GM10847 (cell line): Measurements from ENCODE around the gene ERICH6.

ENCODE experiments used
- POLR2A ChIP-seq: IDR thresholded peaks from 2 replicates; pipeline ENCODE4 v1.6.1; 2011; ENCODE audit not compliant: insufficient read length; ENCODE audit errors: extremely low read depth

ERICH6 gene

DNA sequence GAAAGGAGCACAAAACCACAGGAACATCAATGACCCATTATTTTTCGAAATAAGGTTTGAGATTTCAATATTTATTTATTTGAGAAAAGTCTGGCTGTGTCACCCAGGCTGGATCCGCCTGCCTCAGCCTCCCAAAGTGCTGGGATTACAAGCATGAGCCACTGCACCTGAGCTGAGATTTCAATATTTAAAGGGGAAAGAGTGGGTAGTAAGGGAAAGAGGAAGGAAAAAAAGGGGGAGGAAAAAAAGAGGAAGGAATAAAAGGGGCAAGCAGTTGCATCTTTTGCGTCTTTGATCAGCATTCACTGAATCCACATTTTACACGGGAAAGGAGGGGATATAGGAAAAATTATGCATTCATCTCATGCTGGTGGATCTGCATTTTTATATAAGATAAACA, 47.4 kb downstream of the ERICH6 start:
- no peak for TF ChIP-seq POLR2A

DNA sequence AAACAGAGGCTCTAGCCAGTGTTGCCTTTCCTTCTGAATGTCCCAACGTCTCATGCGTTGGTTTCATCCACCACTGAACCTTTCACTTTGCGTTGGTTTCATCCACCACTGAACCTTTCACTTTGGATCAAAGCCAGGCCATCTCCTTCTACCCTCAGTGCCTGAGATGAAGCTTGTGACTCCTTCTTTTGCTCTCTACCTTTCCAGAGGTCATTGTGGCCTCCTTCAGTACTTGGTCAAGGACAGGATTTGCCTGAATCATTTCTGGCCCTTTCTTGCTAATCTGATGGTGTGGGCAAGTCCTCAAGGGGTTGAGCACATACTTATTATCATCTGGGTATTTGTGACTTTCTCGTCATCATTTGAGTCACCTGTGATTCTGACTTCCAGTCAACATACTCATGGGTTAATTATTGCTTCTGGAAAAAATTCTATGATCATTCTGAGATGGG, 50.6 kb downstream of the ERICH6 start:
- TF ChIP-seq POLR2A: no peak

GRCh38 chr3:150640256-150640655, 63.5 kb downstream of the ERICH6 start:
- no peak for TF ChIP-seq POLR2A

GRCh38 chr3:150639262-150639661, 64.5 kb downstream of the ERICH6 start:
- no peak for TF ChIP-seq POLR2A

- TF ChIP-seq POLR2A: no peak
These were observed 67.5 kb downstream of the ERICH6 start for GRCh38 chr3:150636258-150636657.

DNA sequence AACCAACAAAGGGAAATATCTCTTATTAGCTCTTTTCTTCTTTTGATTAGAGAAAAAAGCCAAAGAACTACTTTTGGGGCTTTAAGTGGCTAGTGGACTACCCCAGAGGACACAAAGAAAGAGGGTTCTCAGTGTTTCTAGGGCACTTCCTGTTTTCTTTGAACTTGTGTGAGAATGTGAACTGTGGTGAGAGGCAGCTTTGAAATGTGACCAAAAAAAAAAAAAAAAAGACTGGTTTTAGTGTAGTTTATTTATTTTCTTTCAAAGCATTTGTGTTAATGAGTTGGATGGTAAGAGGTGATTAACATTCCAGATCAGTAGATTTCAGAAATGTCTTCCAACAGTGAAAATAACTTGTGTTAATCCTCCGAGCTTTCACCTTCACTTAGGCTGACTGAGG, 68.2 kb downstream of the ERICH6 start:
- TF ChIP-seq POLR2A: no peak

DNA sequence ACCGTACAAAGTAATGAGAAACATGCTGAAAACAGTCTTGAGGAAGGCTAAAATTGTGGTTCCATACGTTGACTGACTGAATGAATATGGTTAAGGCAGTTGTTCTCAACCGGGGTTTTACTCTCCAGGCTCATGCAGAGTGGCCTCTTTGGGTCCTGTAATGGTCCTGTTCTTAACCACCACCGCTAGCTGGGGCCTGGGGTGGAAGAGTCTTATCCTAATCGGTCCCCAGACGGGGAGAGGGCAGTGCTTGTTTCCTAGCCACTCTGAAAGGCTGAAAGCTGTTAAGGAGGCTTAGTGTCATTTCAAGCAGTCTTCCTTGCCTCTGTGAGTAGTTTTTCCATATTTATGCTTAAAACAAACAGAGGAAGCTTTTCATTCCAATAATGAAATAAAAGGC, 68.6 kb downstream of the ERICH6 start:
- TF ChIP-seq POLR2A: no peak

- TF ChIP-seq POLR2A: no peak
These were observed 72.1 kb downstream of the ERICH6 start for GRCh38 chr3:150631515-150632221.

- no peak for TF ChIP-seq POLR2A
These were observed 76.2 kb downstream of the ERICH6 start for GRCh38 chr3:150627557-150627956.

GRCh38 chr3:150626148-150626930, 77.4 kb downstream of the ERICH6 start:
- TF ChIP-seq POLR2A: no peak

GRCh38 chr3:150623945-150624344, 79.8 kb downstream of the ERICH6 start:
- TF ChIP-seq POLR2A: no peak

DNA sequence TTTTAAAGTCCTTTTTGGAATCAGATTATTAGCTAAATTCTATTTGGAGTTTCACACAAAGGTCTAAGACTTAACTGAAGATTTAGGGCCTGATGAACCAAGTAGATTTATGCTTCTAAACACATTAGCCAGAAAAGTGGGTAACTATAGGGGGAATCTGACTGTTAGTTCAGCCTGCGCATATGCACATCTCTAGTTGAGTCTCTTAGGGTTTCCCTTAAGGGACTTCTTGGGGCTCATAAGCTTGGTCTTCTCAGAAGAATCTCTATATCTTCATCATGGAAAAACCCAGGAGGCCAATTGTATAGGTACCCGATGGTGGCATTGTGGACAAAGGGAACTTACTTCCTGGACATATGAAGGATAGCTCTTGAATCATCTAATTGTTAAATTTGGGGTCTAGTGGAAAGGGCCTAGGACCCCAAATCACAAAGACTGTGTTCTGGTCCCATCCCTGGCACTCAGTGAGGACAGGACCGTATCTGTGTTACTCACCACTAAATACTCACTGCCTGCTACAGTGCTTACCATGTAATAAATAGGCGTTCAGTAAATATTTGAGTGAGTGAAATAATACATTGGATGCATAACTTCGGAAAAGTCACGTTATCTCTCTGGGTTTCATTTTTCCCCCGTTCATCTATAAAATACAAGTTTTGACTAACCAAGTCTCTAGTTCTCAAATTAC, 83.6 kb downstream of the ERICH6 start:
- TF ChIP-seq POLR2A: no peak

DNA sequence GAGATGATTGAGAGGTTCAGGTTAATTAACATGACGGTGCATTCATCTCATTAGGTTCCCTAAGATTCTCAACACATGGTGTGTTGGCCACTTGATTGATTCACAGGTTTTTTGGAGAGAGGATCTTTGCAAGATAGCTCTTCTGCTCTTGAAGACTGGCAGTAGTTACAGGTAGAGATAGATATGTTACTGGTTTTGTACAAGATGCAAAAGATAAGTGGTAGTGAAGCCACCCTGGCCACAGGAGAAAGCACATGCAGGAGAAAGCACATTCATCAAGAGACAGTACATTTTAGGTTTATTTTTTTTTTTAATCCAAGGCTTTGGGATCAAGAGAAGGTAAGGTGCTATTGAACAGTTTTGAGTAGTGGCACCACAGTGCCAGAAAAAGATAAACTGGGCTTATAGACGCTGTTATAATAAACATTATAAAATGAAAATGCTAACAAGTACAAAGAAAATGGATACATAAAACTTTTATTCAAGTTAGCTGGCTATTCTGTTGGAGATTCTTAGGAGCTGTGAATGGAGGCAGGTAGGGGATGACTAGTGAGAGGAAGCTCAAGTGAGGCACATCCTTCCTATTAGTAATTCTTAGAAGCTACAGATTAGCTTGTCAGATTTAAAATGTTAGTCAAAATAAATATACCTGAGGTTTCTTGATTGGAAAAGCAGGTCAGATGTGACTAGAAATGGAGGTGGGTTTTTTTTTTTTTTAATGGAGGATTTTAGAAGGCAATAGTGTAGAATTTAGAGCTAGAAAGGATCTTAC, 89.8 kb downstream of the ERICH6 start:
- no peak for TF ChIP-seq POLR2A

- TF ChIP-seq POLR2A: no peak
These were observed 90.7 kb downstream of the ERICH6 start for GRCh38 chr3:150613034-150613433.

DNA sequence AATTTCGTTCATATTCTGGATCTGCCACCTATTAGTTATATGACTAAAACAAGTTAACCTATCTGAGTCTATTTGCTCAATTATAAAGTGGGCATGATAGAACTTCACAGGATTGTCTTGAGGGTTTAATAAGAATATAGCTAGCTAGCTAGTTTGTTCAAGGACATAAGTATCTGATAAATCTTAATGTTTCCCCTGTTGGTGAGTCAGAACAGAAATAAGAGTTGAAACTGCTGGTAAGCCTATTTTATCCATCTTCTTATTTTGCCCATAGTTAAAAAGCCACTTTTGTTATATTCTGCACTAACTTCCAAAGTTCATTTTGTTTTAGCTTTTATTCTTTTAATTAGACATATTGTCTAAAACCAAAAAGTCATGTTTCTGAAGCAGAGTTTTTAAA, 91.2 kb downstream of the ERICH6 start:
- no peak for TF ChIP-seq POLR2A
